Measurements from ENCODE around the gene CD3D. TPM values are rescaled to one million over a fixed set of nuclear protein-coding genes. Genes with fewer than 3 reads are reported as not detected.

Gene CD3D
- total RNA-seq, result 476 TPM
- polyA plus RNA-seq, result 1,000 to 10,000 TPM; 1,148 to 1,577 (median 1,304) TPM

GRCh38 chr11:118342503-118343161 is at the start of gene CD3D:
Gene CD3D (minus strand): TSS chr11:118342705. CDS start chr11:118342607, 98 bp downstream.
- Mint-ChIP-seq H3K4me1 (peaks cover 16 to 68% (median 45%) of the 10 kb centered on the region in 4 donors), H3K27ac (peak within 1 kb of the TSS; percentile 98 to 100 (median 100)), H3K36me3 (peaks cover 55% of the 10 kb centered on the region), H3K9me3 (peaks cover 0 to 2% (median 0%) of the 10 kb centered on the region in 7 donors), H3K4me3 (peak within 1 kb of the TSS; percentile 92 to 99 (median 98)), H3K27me3 (no peaks in the 10 kb centered on the region)
- Histone ChIP-seq H3K4me1 (ENCODE audit: control insufficient read depth, insufficient read depth, low read length, poor library complexity, severe bottlenecking) (peaks cover 82% of the 10 kb centered on the region), H3K36me3 (ENCODE audit: control insufficient read depth, insufficient read depth, low read length) (peaks cover 18% of the 10 kb centered on the region), H3K4me3 (ENCODE audit: low read depth, low read length) (peak within 1 kb of the TSS; percentile 100), H3K9me3 (ENCODE audit: control insufficient read depth in 2 of 2, low read length in 2 of 2) (no peaks in the 10 kb centered on the region), H3K27ac (ENCODE audit: insufficient read depth, low read length, poor library complexity, severe bottlenecking) (peak within 1 kb of the TSS; percentile 91), H3K27me3 (ENCODE audit: control insufficient read depth, insufficient read depth, low read length) (no peaks in the 10 kb centered on the region)
- ATAC-seq (ENCODE audit: low read depth in 2 of 2) (peak; percentile 53 to 63), DNase-seq (peak; percentile 65 to 84 (median 67))

- H3K27me3 ChIP-seq (ENCODE audit: control insufficient read depth, insufficient read depth, low read length), result no peaks in the 10 kb centered on the region
- no peaks in the 10 kb centered on the region for H3K9me3 Mint-ChIP-seq
- peaks cover 99% of the 10 kb centered on the region for H3K36me3 ChIP-seq (ENCODE audit: control insufficient read depth, insufficient read depth, low read length)
- H3K27me3 Mint-ChIP-seq, result no peaks in the 10 kb centered on the region
- H3K4me1 ChIP-seq (ENCODE audit: control insufficient read depth, insufficient read depth, low read length, poor library complexity, severe bottlenecking), result no peaks in the 10 kb centered on the region
- ATAC-seq (ENCODE audit: low read depth in 2 of 2) (no peak), DNase-seq (no peak)
- peaks cover 0 to 4% (median 0%) of the 10 kb centered on the region in 4 donors for H3K4me1 Mint-ChIP-seq
- H3K27ac Mint-ChIP-seq, result no peak overlapping the region
- peaks cover 36% of the 10 kb centered on the region for H3K36me3 Mint-ChIP-seq
- H3K4me3 ChIP-seq (ENCODE audit: low read depth, low read length), result no peak overlapping the region
- H3K9me3 ChIP-seq (ENCODE audit: control insufficient read depth in 2 of 2, low read length in 2 of 2), result no peaks in the 10 kb centered on the region
- no peak overlapping the region for H3K27ac ChIP-seq (ENCODE audit: insufficient read depth, low read length, poor library complexity, severe bottlenecking)
- H3K4me3 Mint-ChIP-seq, result no peak overlapping the region
Observed at GRCh38 chr11:118383657-118384056, 41.2 kb upstream of the CD3D start.

- Mint-ChIP-seq H3K9me3 (no peaks in the 10 kb centered on the region), H3K36me3 (peaks cover 39% of the 10 kb centered on the region), H3K4me3 (no peak overlapping the region), H3K4me1 (peaks cover 0 to 4% (median 0%) of the 10 kb centered on the region in 4 donors), H3K27me3 (no peaks in the 10 kb centered on the region), H3K27ac (peak overlapping the region in 1 of 3 donors; percentile 15)
- H3K27ac ChIP-seq (ENCODE audit: insufficient read depth, low read length, poor library complexity, severe bottlenecking), result no peak overlapping the region
- no peaks in the 10 kb centered on the region for H3K4me1 ChIP-seq (ENCODE audit: control insufficient read depth, insufficient read depth, low read length, poor library complexity, severe bottlenecking)
- H3K9me3 ChIP-seq (ENCODE audit: control insufficient read depth in 2 of 2, low read length in 2 of 2), result no peaks in the 10 kb centered on the region
- H3K27me3 ChIP-seq (ENCODE audit: control insufficient read depth, insufficient read depth, low read length), result no peaks in the 10 kb centered on the region
- DNase-seq, result no peak
- no peak overlapping the region for H3K4me3 ChIP-seq (ENCODE audit: low read depth, low read length)
- no peak for ATAC-seq (ENCODE audit: low read depth in 2 of 2)
- H3K36me3 ChIP-seq (ENCODE audit: control insufficient read depth, insufficient read depth, low read length), result peaks cover 99% of the 10 kb centered on the region
Observed at GRCh38 chr11:118382954-118383353, 40.4 kb upstream of the CD3D start.

GRCh38 chr11:118380571-118380970 is 38.1 kb upstream of the CD3D start:
- no peak for ATAC-seq (ENCODE audit: low read depth in 2 of 2)
- Histone ChIP-seq H3K36me3 (ENCODE audit: control insufficient read depth, insufficient read depth, low read length) (peaks cover 96% of the 10 kb centered on the region), H3K27me3 (ENCODE audit: control insufficient read depth, insufficient read depth, low read length) (no peaks in the 10 kb centered on the region), H3K27ac (ENCODE audit: insufficient read depth, low read length, poor library complexity, severe bottlenecking) (no peak overlapping the region), H3K4me3 (ENCODE audit: low read depth, low read length) (no peak overlapping the region), H3K4me1 (ENCODE audit: control insufficient read depth, insufficient read depth, low read length, poor library complexity, severe bottlenecking) (no peaks in the 10 kb centered on the region), H3K9me3 (ENCODE audit: control insufficient read depth in 2 of 2, low read length in 2 of 2) (no peaks in the 10 kb centered on the region)
- H3K4me3 Mint-ChIP-seq, result no peak overlapping the region
- H3K4me1 Mint-ChIP-seq, result peaks cover 0 to 4% (median 0%) of the 10 kb centered on the region in 4 donors
- H3K36me3 Mint-ChIP-seq, result peaks cover 37% of the 10 kb centered on the region
- H3K9me3 Mint-ChIP-seq, result no peaks in the 10 kb centered on the region
- no peak for DNase-seq
- no peak overlapping the region for H3K27ac Mint-ChIP-seq
- no peaks in the 10 kb centered on the region for H3K27me3 Mint-ChIP-seq

GRCh38 chr11:118379497-118379896 is 37.0 kb upstream of the CD3D start:
- no peak for ATAC-seq (ENCODE audit: low read depth in 2 of 2)
- H3K36me3 Mint-ChIP-seq, result peaks cover 43% of the 10 kb centered on the region
- H3K4me3 Mint-ChIP-seq, result no peak overlapping the region
- DNase-seq, result no peak
- H3K27me3 Mint-ChIP-seq, result no peaks in the 10 kb centered on the region
- Histone ChIP-seq H3K4me1 (ENCODE audit: control insufficient read depth, insufficient read depth, low read length, poor library complexity, severe bottlenecking) (no peaks in the 10 kb centered on the region), H3K4me3 (ENCODE audit: low read depth, low read length) (no peak overlapping the region), H3K9me3 (ENCODE audit: control insufficient read depth in 2 of 2, low read length in 2 of 2) (no peaks in the 10 kb centered on the region), H3K36me3 (ENCODE audit: control insufficient read depth, insufficient read depth, low read length) (peaks cover 94% of the 10 kb centered on the region), H3K27ac (ENCODE audit: insufficient read depth, low read length, poor library complexity, severe bottlenecking) (no peak overlapping the region), H3K27me3 (ENCODE audit: control insufficient read depth, insufficient read depth, low read length) (no peaks in the 10 kb centered on the region)
- peak overlapping the region in 1 of 3 donors; percentile 20 for H3K27ac Mint-ChIP-seq
- peaks cover 0 to 4% (median 0%) of the 10 kb centered on the region in 4 donors for H3K4me1 Mint-ChIP-seq
- no peaks in the 10 kb centered on the region for H3K9me3 Mint-ChIP-seq

- Mint-ChIP-seq H3K27ac (peak overlapping the region; percentile 17 to 49 (median 32)), H3K4me3 (no peak overlapping the region), H3K9me3 (no peaks in the 10 kb centered on the region), H3K36me3 (peaks cover 64% of the 10 kb centered on the region), H3K4me1 (peaks cover 0 to 6% (median 2%) of the 10 kb centered on the region in 4 donors), H3K27me3 (no peaks in the 10 kb centered on the region)
- ATAC-seq (ENCODE audit: low read depth in 2 of 2), result no peak
- Histone ChIP-seq H3K4me1 (ENCODE audit: control insufficient read depth, insufficient read depth, low read length, poor library complexity, severe bottlenecking) (no peaks in the 10 kb centered on the region), H3K27ac (ENCODE audit: insufficient read depth, low read length, poor library complexity, severe bottlenecking) (no peak overlapping the region), H3K27me3 (ENCODE audit: control insufficient read depth, insufficient read depth, low read length) (no peaks in the 10 kb centered on the region), H3K9me3 (ENCODE audit: control insufficient read depth in 2 of 2, low read length in 2 of 2) (no peaks in the 10 kb centered on the region), H3K4me3 (ENCODE audit: low read depth, low read length) (no peak overlapping the region), H3K36me3 (ENCODE audit: control insufficient read depth, insufficient read depth, low read length) (peaks cover 93% of the 10 kb centered on the region)
- DNase-seq, result no peak
Observed at GRCh38 chr11:118375978-118376377, 33.5 kb upstream of the CD3D start.

- ATAC-seq (ENCODE audit: low read depth in 2 of 2), result no peak
- peaks cover 0 to 6% (median 2%) of the 10 kb centered on the region in 4 donors for H3K4me1 Mint-ChIP-seq
- Histone ChIP-seq H3K27ac (ENCODE audit: insufficient read depth, low read length, poor library complexity, severe bottlenecking) (no peak overlapping the region), H3K9me3 (ENCODE audit: control insufficient read depth in 2 of 2, low read length in 2 of 2) (no peaks in the 10 kb centered on the region), H3K36me3 (ENCODE audit: control insufficient read depth, insufficient read depth, low read length) (peaks cover 92% of the 10 kb centered on the region), H3K27me3 (ENCODE audit: control insufficient read depth, insufficient read depth, low read length) (no peaks in the 10 kb centered on the region), H3K4me3 (ENCODE audit: low read depth, low read length) (no peak overlapping the region), H3K4me1 (ENCODE audit: control insufficient read depth, insufficient read depth, low read length, poor library complexity, severe bottlenecking) (no peaks in the 10 kb centered on the region)
- peaks cover 72% of the 10 kb centered on the region for H3K36me3 Mint-ChIP-seq
- H3K4me3 Mint-ChIP-seq, result no peak overlapping the region
- no peak overlapping the region for H3K27ac Mint-ChIP-seq
- no peaks in the 10 kb centered on the region for H3K9me3 Mint-ChIP-seq
- no peak for DNase-seq
- no peaks in the 10 kb centered on the region for H3K27me3 Mint-ChIP-seq
Observed at GRCh38 chr11:118374729-118375128, 32.2 kb upstream of the CD3D start.

GRCh38 chr11:118373871-118374270 is 31.4 kb upstream of the CD3D start:
- H3K27me3 ChIP-seq (ENCODE audit: control insufficient read depth, insufficient read depth, low read length), result no peaks in the 10 kb centered on the region
- H3K4me1 ChIP-seq (ENCODE audit: control insufficient read depth, insufficient read depth, low read length, poor library complexity, severe bottlenecking), result no peaks in the 10 kb centered on the region
- Mint-ChIP-seq H3K9me3 (no peaks in the 10 kb centered on the region), H3K4me3 (no peak overlapping the region), H3K27me3 (no peaks in the 10 kb centered on the region), H3K27ac (peak overlapping the region in 1 of 3 donors; percentile 46), H3K36me3 (peaks cover 74% of the 10 kb centered on the region), H3K4me1 (peaks cover 0 to 6% (median 2%) of the 10 kb centered on the region in 4 donors)
- H3K4me3 ChIP-seq (ENCODE audit: low read depth, low read length), result no peak overlapping the region
- H3K9me3 ChIP-seq (ENCODE audit: control insufficient read depth in 2 of 2, low read length in 2 of 2), result no peaks in the 10 kb centered on the region
- DNase-seq (no peak), ATAC-seq (ENCODE audit: low read depth in 2 of 2) (no peak)
- peaks cover 92% of the 10 kb centered on the region for H3K36me3 ChIP-seq (ENCODE audit: control insufficient read depth, insufficient read depth, low read length)
- no peak overlapping the region for H3K27ac ChIP-seq (ENCODE audit: insufficient read depth, low read length, poor library complexity, severe bottlenecking)
